H1 (cell line): ENCODE results near the gene CLPX. TPM values are rescaled to one million over a fixed set of nuclear protein-coding genes. Genes with fewer than 3 reads are reported as not detected.
"Not testable (repeated sequence)": the region's sequence is repeated elsewhere in the genome, so short reads cannot be mapped to it uniquely, and the experiment has no call there.

Source experiments
- CTCF ChIA-PET: fragments of 300-600 bp; sonication (Branson Sonifier 250); formaldehyde crosslinking; loops from one replicate; lab custom pipeline; 2021; ENCODE audit not compliant: partially characterized antibody; lab: Charles Lee
- POLR2A ChIA-PET: fragments of 300-600 bp; sonication (Branson Sonifier 250); formaldehyde crosslinking; loops from one replicate; lab custom pipeline; 2021; ENCODE audit warnings: inconsistent platforms; ENCODE audit not compliant: partially characterized antibody; lab: Charles Lee
- DNase-seq, 2 experiments: peaks; one replicate each; pipeline versions ENCODE4 v3.0.0 to v3.0.0-alpha.2; 2010 to 2022; ENCODE audit warnings: low spot score in 2 of 2, low read depth in 1 of 2, mixed read lengths in 1 of 2
- FAIRE-seq: peaks from 2 replicates; lab custom pipeline; 2011; peaks lifted over from hg19 to GRCh38; lab: Jason Lieb, UNC
- H2AFZ ChIP-seq: 2 replicates; pipeline ENCODE4 v1.8.1; 2012; ENCODE audit warnings: low read length, inconsistent platforms
- H2AK5ac ChIP-seq: 2 replicates; pipeline ENCODE4 v1.6.1; 2013; ENCODE audit warnings: low read depth, low read length
- H2BK120ac ChIP-seq: replicated peaks from 2 replicates; pipeline ENCODE3; 2013; ENCODE audit warnings: low read depth, low read length, inconsistent platforms
- H2BK12ac ChIP-seq: 2 replicates; pipeline ENCODE4 v1.6.1; 2013; ENCODE audit warnings: low read depth, low read length
- H2BK15ac ChIP-seq: 2 replicates; pipeline ENCODE4 v1.6.1; 2013; ENCODE audit warnings: low read length
- H2BK20ac ChIP-seq: 2 replicates; pipeline ENCODE4 v1.6.1; 2013; ENCODE audit warnings: low read length
- H2BK5ac ChIP-seq: 2 replicates; pipeline ENCODE4 v1.6.1; 2013; ENCODE audit warnings: low read depth, low read length
- H3K14ac ChIP-seq: 2 replicates; pipeline ENCODE4 v1.6.1; 2013; ENCODE audit warnings: inconsistent platforms; ENCODE audit not compliant: insufficient read length
- H3K18ac ChIP-seq: 2 replicates; pipeline ENCODE4 v1.6.1; 2013; ENCODE audit warnings: low read length; ENCODE audit errors: extremely low read depth
- H3K23ac ChIP-seq: 2 replicates; pipeline ENCODE4 v1.6.1; 2013; ENCODE audit warnings: inconsistent platforms; ENCODE audit not compliant: insufficient read length
- H3K23me2 ChIP-seq: 2 replicates; pipeline ENCODE4 v1.6.1; 2013; ENCODE audit warnings: low read depth, low read length
- H3K27ac ChIP-seq: 2 replicates; pipeline ENCODE4 v1.6.1; 2011; ENCODE audit warnings: low read depth, low read length, inconsistent platforms
- H3K27me3 ChIP-seq, 4 experiments: replicated peaks in 1 of 4; 1 replicate in 1 of 4; 2 replicates in 3 of 4; pipeline versions ENCODE4 v1.6.1 to v1.8.1; 2011 to 2013; ENCODE audit warnings: low read length in 3 of 4, mild to moderate bottlenecking in 3 of 4, inconsistent platforms in 2 of 4, mixed read lengths in 2 of 4, moderate library complexity in 1 of 4; ENCODE audit not compliant: control insufficient read depth in 3 of 4, insufficient read depth in 3 of 4; ENCODE audit errors: extremely low read depth in 1 of 4
- H3K36me3 ChIP-seq, 4 experiments: 2 replicates each; pipeline versions ENCODE4 v1.6.1 to v1.8.1; 2011 to 2013; ENCODE audit warnings: mild to moderate bottlenecking in 4 of 4, low read length in 3 of 4, moderate library complexity in 2 of 4, control low read depth in 1 of 4, inconsistent platforms in 1 of 4; ENCODE audit not compliant: insufficient read depth in 4 of 4, control insufficient read depth in 2 of 4
- H3K4ac ChIP-seq: replicated peaks from 2 replicates; pipeline ENCODE3; 2013; ENCODE audit warnings: low read length, low read depth, mixed read lengths, inconsistent platforms; ENCODE audit not compliant: insufficient read length
- H3K4me1 ChIP-seq, 4 experiments: replicated peaks in 1 of 4; 1 replicate in 1 of 4; 2 replicates in 3 of 4; pipeline versions ENCODE4 v1.6.1 to v1.8.1; 2011 to 2013; ENCODE audit warnings: low read length in 3 of 4, inconsistent platforms in 2 of 4, mixed read lengths in 1 of 4; ENCODE audit not compliant: insufficient read depth in 4 of 4, control insufficient read depth in 3 of 4
- H3K4me2 ChIP-seq, 2 experiments: 2 replicates each; pipeline versions ENCODE4 v1.6.1 to v1.8.1; 2011 to 2013; ENCODE audit warnings: low read depth in 2 of 2, low read length in 2 of 2, control low read depth in 1 of 2, inconsistent platforms in 1 of 2, mild to moderate bottlenecking in 1 of 2; ENCODE audit not compliant: insufficient read depth in 1 of 2
- H3K4me3 ChIP-seq, 4 experiments: fragments of 200-600, 300-600 bp in 1 of 4; sonication (generic), shearing (Covaris generic), sonication (Bioruptor Twin) in 1 of 4; 2 replicates each; pipeline versions ENCODE4 v1.5.1 to v1.8.1; 2011 to 2016; ENCODE audit warnings: low read length in 4 of 4, low read depth in 3 of 4, control low read depth in 2 of 4, inconsistent platforms in 2 of 4, mild to moderate bottlenecking in 2 of 4, mixed read lengths in 1 of 4, moderate library complexity in 1 of 4; ENCODE audit not compliant: insufficient read depth in 2 of 4; ENCODE audit errors: extremely low read depth in 1 of 4
- H3K56ac ChIP-seq: replicated peaks from 2 replicates; pipeline ENCODE3; 2013; ENCODE audit warnings: low read depth, mild to moderate bottlenecking, mixed read lengths, low read length, inconsistent platforms; ENCODE audit not compliant: insufficient read length
- H3K79me1 ChIP-seq: 2 replicates; pipeline ENCODE4 v1.6.1; 2013; ENCODE audit warnings: low read depth, low read length, control low read depth
- H3K79me2 ChIP-seq, 2 experiments: 2 replicates each; pipeline versions ENCODE4 v1.6.1 to v1.8.1; 2012 to 2013; ENCODE audit warnings: low read length in 2 of 2, mild to moderate bottlenecking in 2 of 2, inconsistent platforms in 1 of 2; ENCODE audit not compliant: insufficient read depth in 2 of 2, control insufficient read depth in 1 of 2
- H3K9ac ChIP-seq, 4 experiments: replicated peaks in 1 of 4; 1 replicate in 1 of 4; 2 replicates in 3 of 4; pipeline versions ENCODE4 v1.6.1 to v1.8.1; 2011 to 2013; ENCODE audit warnings: low read depth in 3 of 4, low read length in 3 of 4, control low read depth in 2 of 4, mild to moderate bottlenecking in 2 of 4, moderate library complexity in 2 of 4, inconsistent platforms in 1 of 4; ENCODE audit errors: extremely low read depth in 1 of 4
- H3K9me3 ChIP-seq, 2 experiments: 2 replicates each; pipeline versions ENCODE4 v1.6.1 to v1.8.1; 2012 to 2013; ENCODE audit warnings: mild to moderate bottlenecking in 2 of 2, moderate library complexity in 2 of 2, control low read depth in 1 of 2, inconsistent platforms in 1 of 2, low read depth in 1 of 2, low read length in 1 of 2, mixed read lengths in 1 of 2; ENCODE audit not compliant: insufficient read depth in 2 of 2
- H4K20me1 ChIP-seq, 2 experiments: replicated peaks in 1 of 2; 2 replicates each; pipeline versions ENCODE3 to v1.8.1; 2011 to 2013; ENCODE audit warnings: inconsistent platforms in 2 of 2, low read length in 2 of 2, mild to moderate bottlenecking in 1 of 2; ENCODE audit not compliant: insufficient read depth in 2 of 2, control insufficient read depth in 1 of 2
- H4K5ac ChIP-seq: 2 replicates; pipeline ENCODE4 v1.6.1; 2013; ENCODE audit warnings: low read length, low read depth, mixed read lengths, inconsistent platforms; ENCODE audit not compliant: insufficient read length
- H4K8ac ChIP-seq: 2 replicates; pipeline ENCODE4 v1.8.0; 2013; ENCODE audit warnings: mild to moderate bottlenecking, moderate library complexity, low read length, inconsistent platforms; ENCODE audit not compliant: insufficient read depth; ENCODE audit errors: extremely low read depth
- H4K91ac ChIP-seq: replicated peaks from 2 replicates; pipeline ENCODE3; 2013; ENCODE audit warnings: low read length, mixed read lengths, inconsistent platforms; ENCODE audit not compliant: insufficient read length
- WGBS, 2 experiments: shearing (Covaris generic) in 1 of 2; methylation state at CpG; one replicate each; pipeline versions ENCODE4 v1.1.6 to v1.1.7; 2013 to 2015; ENCODE audit warnings: low lambda C conversion rate in 2 of 2, mixed read lengths in 2 of 2, inconsistent platforms in 1 of 2, low coverage in 1 of 2, missing lambda C conversion rate in 1 of 2; ENCODE audit not compliant: insufficient replicate concordance in 2 of 2, insufficient coverage in 1 of 2, insufficient read length in 1 of 2; ENCODE audit errors: extremely low coverage in 1 of 2, missing lambda C conversion rate in 1 of 2; 5-methylcytosine and 5-hydroxymethylcytosine counted together
- polyA plus RNA-seq, 7 experiments: library from polyadenylated mRNA; depleted of rRNA in 3 of 7; stranded (reverse) in 5 of 7; unstranded in 2 of 7; fragments of >200 nt in 5 of 7; fragments of 200-250 nt in 2 of 7; gene quantifications; 1 replicate in 5 of 7; 2 replicates in 1 of 7; 4 replicates in 1 of 7; pipeline versions ENCODE4 v1.2.1 to v1.2.3, GENCODE V29; 2011 to 2013; ENCODE audit warnings: missing spikeins in 2 of 7, mixed read lengths in 2 of 7
- total RNA-seq: library from RNA; stranded (reverse); fragmentation: NEBNext Ultra II Directional; extraction: Animal tissue kit (Norgen Biotek cat#: 25700); gene quantifications from 2 replicates; pipeline ENCODE4 v1.2.1, GENCODE V29; 2021

Gene CLPX
- total and polyA plus RNA-seq, 2 of the 8 experiments (the other 6 are each of a cell fraction or from before 2014, with no cell fraction given): 10.5 to 53.6 TPM

DNA sequence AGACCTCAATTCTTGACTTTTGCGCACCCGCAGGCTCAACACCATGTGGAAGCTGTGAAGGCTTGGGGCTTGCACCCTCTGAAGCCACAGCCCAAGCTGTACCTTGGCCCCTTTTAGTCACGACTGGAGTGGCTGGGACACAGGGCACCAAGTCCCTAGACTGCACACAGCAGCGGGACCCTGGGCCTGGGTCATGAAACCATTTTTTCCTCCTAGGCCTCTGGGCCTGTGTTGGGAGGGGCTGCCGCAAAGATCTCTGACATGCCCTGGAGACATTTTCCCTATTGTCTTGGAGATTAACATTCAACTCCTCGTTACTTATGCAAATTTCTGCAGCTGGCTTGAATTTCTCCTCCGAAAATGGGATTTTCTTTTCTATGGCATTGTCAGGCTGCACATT lies 48.1 kb downstream of the CLPX start:
- H3K4me2 ChIP-seq, DNase-seq, H3K4me3 ChIP-seq, H3K56ac ChIP-seq, POLR2A ChIA-PET, H3K27ac ChIP-seq, H3K14ac ChIP-seq, H3K4me1 ChIP-seq, H3K9ac ChIP-seq, H4K8ac ChIP-seq, H3K23me2 ChIP-seq, H3K79me1 ChIP-seq, H3K79me2 ChIP-seq, H3K36me3 ChIP-seq, H3K4ac ChIP-seq, H3K27me3 ChIP-seq, FAIRE-seq, H2BK20ac ChIP-seq, H2BK120ac ChIP-seq, CTCF ChIA-PET, H2BK12ac ChIP-seq, H2AK5ac ChIP-seq, H3K18ac ChIP-seq, H4K5ac ChIP-seq, H2BK15ac ChIP-seq, H4K20me1 ChIP-seq, H3K23ac ChIP-seq, H2AFZ ChIP-seq, H2BK5ac ChIP-seq, H4K91ac ChIP-seq: not testable (repeated sequence)
- H3K9me3 ChIP-seq: peaks cover 17 to 26% of the 10 kb centered on the region in 2 experiments
- 86% methylated on average over 7 of the region's 7 CpGs; no CpG with 5 or more reads in 1 of the 2 experiments for WGBS, 2 experiments
